ENCODE data around the gene MDP1. TPM values are rescaled to one million over a fixed set of nuclear protein-coding genes. Genes with fewer than 3 reads are reported as not detected.

The MDP1 gene
- total RNA-seq, 1 donor from 2014 or later: 16.6 TPM

GRCh38 chr14:24178399-24179178 is 37.3 kb downstream of the MDP1 start:
- Histone ChIP-seq H3K27ac (replicated peaks) (no peak overlapping the region), H3K9me3 (replicated peaks) (no peaks in the 10 kb centered on the region), H3K4me3 (no peak overlapping the region), H3K36me3 (peaks cover 61% of the 10 kb centered on the region), H3K4me1 (peaks cover 17% of the 10 kb centered on the region), H3K27me3 (ENCODE audit: low read depth) (no peaks in the 10 kb centered on the region)
- DNase-seq: no peak
- TF ChIP-seq, protein P1, sequence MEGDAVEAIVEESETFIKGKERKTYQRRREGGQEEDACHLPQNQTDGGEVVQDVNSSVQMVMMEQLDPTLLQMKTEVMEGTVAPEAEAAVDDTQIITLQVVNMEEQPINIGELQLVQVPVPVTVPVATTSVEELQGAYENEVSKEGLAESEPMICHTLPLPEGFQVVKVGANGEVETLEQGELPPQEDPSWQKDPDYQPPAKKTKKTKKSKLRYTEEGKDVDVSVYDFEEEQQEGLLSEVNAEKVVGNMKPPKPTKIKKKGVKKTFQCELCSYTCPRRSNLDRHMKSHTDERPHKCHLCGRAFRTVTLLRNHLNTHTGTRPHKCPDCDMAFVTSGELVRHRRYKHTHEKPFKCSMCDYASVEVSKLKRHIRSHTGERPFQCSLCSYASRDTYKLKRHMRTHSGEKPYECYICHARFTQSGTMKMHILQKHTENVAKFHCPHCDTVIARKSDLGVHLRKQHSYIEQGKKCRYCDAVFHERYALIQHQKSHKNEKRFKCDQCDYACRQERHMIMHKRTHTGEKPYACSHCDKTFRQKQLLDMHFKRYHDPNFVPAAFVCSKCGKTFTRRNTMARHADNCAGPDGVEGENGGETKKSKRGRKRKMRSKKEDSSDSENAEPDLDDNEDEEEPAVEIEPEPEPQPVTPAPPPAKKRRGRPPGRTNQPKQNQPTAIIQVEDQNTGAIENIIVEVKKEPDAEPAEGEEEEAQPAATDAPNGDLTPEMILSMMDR (IDR thresholded peaks at IDR 0.05; ENCODE audit: borderline replicate concordance): no peak
- intact Hi-C loops (cut with micrococcal nuclease): no loop called here

DNA sequence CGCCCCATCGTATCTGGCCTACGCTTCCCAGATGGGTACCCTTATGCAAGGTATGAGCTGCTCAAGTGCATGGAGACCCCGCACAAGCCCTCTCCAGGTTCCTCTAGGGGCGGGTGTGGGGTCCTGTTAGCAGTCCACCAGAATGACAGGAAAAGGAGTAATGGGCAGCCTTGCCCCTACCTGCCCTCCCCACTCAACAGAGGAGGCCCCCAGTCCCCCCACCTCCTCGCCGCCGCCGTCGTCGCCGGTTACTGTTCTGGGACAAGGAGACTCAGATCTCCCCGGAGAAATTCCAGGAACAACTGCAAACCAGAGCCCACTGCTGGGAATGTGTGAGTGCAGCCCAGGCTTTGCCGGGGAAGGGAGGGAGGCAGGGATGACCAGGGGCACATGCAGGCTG is 38.0 kb downstream of the MDP1 start:
- Histone ChIP-seq H3K27me3 (ENCODE audit: low read depth) (no peaks in the 10 kb centered on the region), H3K36me3 (peaks cover 57% of the 10 kb centered on the region), H3K4me1 (peaks cover 17% of the 10 kb centered on the region), H3K9me3 (replicated peaks) (no peaks in the 10 kb centered on the region), H3K4me3 (no peak overlapping the region), H3K27ac (replicated peaks) (no peak overlapping the region)
- no peak for DNase-seq
- intact Hi-C loops (cut with micrococcal nuclease): no loop called here
- TF ChIP-seq, protein P1 (IDR thresholded peaks at IDR 0.05; ENCODE audit: borderline replicate concordance): no peak

DNA sequence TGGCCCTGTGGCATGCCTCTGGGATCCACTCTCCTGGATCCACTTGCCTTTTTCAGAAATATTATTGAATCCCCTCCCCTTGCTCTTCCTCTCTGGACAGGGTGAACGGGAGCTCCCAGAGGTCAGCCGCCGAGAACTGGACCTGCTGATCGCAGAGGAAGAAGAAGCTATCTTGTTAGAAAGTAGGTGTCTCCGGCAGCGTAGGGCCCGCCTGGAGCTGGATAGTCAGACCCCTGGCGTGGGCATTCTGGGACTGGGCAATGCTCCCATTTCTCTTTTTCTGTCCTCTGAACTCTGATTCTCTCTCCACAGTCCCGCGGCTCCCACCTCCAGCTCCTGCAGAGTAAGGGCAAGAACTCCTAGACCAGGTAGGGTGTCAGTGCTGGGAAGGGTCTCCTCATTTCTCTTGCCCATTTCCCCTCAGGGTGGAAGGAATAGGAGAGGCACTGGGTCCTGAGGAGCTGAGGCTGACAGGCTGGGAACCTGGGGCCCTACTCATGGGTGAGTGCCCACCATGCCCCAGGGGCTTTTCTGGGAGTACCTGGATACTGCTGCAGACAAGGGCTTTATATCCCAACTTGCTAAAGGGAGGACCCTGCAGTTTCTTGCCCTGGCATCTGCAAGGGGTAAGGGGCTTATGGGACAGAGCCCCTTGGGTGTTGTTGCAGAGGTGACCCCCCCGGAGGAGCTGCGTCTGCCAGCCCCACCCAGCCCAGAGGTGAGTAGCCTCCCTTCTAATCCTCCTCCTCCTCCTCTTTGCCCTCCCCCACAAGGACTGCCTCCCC is 38.6 kb downstream of the MDP1 start:
- Histone ChIP-seq H3K27me3 (ENCODE audit: low read depth) (no peaks in the 10 kb centered on the region), H3K4me1 (peaks cover 19% of the 10 kb centered on the region), H3K4me3 (no peak overlapping the region), H3K27ac (replicated peaks) (no peak overlapping the region), H3K36me3 (peaks cover 51% of the 10 kb centered on the region), H3K9me3 (replicated peaks) (no peaks in the 10 kb centered on the region)
- DNase-seq: no peak
- TF ChIP-seq, protein P1 (IDR thresholded peaks at IDR 0.05; ENCODE audit: borderline replicate concordance): no peak
- intact Hi-C loops (cut with micrococcal nuclease): no loop called here

DNA sequence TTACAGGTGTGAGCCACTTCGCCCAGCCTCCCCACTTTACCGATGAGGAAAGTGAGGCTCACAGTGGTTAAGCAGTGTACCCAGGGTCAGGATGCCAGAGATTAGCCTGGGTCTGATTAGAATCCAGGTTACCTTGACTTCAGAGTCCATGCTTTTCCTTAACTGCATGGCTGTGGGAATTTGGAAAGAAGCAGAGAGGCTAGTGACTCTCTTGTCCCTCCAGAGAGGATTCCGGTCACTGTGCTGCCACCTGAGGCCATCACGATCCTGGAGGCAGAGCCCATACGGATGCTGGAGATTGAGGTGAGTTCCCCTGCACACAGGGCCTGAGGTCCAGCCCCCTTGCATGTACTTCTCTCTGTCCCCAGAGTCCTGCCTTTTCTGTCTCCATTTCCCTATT is 39.3 kb downstream of the MDP1 start:
- Histone ChIP-seq H3K27ac (replicated peaks) (no peak overlapping the region), H3K4me3 (no peak overlapping the region), H3K9me3 (replicated peaks) (no peaks in the 10 kb centered on the region), H3K27me3 (ENCODE audit: low read depth) (no peaks in the 10 kb centered on the region), H3K36me3 (peaks cover 44% of the 10 kb centered on the region), H3K4me1 (peaks cover 25% of the 10 kb centered on the region)
- intact Hi-C loops (cut with micrococcal nuclease): no loop called here
- TF ChIP-seq, protein P1 (IDR thresholded peaks at IDR 0.05; ENCODE audit: borderline replicate concordance): no peak
- no peak for DNase-seq

DNA sequence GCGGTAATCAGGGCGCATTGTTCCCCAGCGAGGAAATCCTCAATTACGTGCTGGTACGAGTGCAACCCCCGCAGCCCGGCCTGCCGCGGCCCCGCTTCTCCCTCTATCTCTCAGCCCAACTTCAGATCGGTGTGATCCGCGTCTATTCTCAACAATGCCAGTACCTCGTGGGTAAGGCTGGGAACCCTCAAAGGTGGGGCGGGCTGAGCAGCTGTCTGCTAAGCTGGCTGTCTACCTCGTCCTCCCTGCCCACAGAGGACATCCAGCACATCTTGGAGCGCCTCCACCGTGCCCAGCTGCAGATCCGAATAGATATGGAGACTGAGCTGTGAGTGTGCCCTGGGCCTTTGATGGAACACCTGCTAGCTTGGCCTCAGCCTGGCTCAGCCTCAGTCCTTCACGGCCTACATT is 43.0 kb downstream of the MDP1 start:
- H3K27ac ChIP-seq (replicated peaks): no peak overlapping the region
- H3K36me3 ChIP-seq: peaks cover 34% of the 10 kb centered on the region
- no peak for DNase-seq
- TF ChIP-seq, protein P1 (IDR thresholded peaks at IDR 0.05; ENCODE audit: borderline replicate concordance): no peak
- H3K9me3 ChIP-seq (replicated peaks): no peaks in the 10 kb centered on the region
- no peaks in the 10 kb centered on the region for H3K27me3 ChIP-seq (ENCODE audit: low read depth)
- no peak overlapping the region for H3K4me3 ChIP-seq
- intact Hi-C loops (cut with micrococcal nuclease): no loop called here
- peaks cover 13% of the 10 kb centered on the region for H3K4me1 ChIP-seq
